Measurements from ENCODE around the gene GABRB3. TPM values are rescaled to one million over a fixed set of nuclear protein-coding genes. Genes with fewer than 3 reads are reported as not detected.
"Not testable (repeated sequence)": the region's sequence is repeated elsewhere in the genome, so short reads cannot be mapped to it uniquely, and the experiment has no call there.

Gene GABRB3
- total RNA-seq, 1 donor from 2014 or later = 3.0 TPM

- ATAC-seq (no peak), DNase-seq (ENCODE audit: low spot score) (no peak)
These were observed 33.9 kb downstream of the GABRB3 start for GRCh38 chr15:26738996-26739395.

DNA sequence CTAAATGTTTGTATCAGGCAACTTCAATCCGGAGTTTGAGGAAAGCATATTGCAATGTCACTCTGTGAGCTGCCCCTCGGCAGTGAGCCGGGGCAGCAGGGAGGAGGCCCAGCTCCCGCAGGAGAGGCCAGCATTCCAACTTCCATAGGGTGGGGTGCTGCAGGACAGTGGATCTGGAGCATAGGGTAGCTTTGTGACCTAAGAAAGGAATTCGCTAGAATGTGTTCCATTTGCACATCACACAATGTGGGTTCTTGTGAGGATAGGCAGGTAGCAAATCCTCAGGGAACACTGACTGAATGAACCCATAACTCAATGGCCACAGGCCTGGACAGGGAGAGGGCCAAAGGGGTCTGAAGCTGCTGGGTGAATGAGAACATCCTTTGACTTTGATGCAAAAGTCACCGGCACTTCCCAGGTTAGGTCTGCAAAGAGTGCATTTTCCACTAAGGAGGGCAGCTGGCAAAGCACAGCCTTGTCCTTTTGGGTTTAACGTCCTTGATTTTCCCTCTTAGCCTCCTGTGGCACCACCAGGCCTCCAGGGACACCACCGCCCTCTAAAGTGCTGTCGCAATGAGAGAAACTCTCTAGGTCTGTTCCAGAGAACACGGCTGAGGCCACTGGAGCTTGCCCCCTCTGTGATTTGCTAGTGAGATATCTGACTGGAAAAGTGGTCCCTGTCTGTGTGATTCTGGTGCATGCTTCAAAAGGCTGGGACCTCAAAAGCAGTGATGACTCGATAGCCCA is 36.2 kb downstream of the GABRB3 start:
- no peak for DNase-seq (ENCODE audit: low spot score)
- no peak for ATAC-seq

DNA sequence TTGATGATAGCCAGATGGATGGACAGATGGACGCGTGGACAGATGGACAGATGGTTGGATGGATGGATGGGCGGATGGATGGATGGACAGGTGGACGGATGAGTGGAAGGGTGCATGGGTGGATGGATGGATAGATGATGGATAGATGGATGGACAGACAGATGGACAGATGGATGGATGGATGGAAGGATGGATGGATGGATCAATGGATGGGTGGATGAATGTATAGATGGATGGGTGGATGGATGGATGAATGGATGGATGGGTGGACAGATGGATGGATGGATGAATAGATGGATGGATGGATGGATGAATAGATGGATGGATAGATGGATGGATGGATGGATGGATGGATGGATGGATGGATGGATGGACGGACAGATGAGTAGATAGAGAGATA is 40.9 kb downstream of the GABRB3 start:
- no peak for ATAC-seq
- DNase-seq (ENCODE audit: low spot score) = no peak

- ATAC-seq = no peak
- no peak for DNase-seq (ENCODE audit: low spot score)
These were observed 43.3 kb downstream of the GABRB3 start for GRCh38 chr15:26729581-26729980.

DNA sequence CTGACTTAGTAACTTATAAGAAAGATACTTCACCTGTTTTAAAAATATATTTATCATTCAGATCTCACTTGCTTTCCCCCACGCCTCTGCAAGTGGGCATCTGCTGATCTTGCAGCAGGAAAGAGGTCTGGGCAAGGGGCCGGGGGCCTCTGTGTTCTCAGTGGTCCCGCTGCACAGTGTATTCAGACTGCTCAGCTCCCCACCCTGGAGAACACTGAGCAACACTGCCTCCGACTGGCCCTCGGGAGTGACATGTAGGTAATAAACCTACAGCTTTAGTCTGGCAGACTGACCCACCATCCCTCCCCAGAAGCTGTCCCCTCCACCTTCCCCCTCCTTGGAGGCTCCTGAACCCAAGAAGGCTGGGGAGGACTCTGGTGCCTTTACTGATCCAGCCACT is 43.8 kb downstream of the GABRB3 start:
- DNase-seq (ENCODE audit: low spot score) (no peak), ATAC-seq (no peak)

DNA sequence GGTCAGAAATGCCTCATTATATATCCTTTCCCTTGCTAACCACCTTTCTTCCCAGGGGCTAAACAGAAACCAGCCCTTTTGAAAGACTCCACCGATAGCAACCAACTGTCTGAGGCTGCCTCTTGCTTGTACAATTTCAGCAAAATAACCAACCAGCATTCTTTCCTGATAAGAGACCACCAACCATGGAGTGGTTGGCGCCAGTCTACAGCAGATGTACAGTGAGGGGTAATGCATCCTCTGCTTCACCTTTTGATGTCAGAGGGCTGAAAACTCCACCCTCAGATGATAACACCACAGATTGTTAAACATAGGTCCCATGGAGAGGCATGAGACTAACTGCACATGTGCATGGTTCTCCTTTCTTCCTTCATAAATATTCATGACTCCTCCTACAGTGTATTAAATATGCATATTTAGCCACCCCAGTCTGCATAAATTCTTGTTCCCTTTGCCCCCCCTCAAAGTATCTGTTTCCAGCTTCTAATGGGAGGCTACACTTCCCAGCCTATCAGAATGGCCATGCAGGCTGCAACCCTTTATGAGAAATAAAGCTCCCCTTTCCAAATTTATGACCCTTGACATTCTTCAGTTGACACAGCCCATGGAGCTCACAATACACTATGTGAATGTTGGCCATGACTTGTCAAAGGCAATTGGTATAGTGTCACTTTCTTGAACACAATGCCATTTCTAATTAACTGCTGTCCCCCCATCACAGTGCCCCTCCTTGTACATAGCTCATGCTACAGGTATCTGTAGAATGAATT is 48.3 kb downstream of the GABRB3 start:
- ATAC-seq = no peak
- no peak for DNase-seq (ENCODE audit: low spot score)

DNA sequence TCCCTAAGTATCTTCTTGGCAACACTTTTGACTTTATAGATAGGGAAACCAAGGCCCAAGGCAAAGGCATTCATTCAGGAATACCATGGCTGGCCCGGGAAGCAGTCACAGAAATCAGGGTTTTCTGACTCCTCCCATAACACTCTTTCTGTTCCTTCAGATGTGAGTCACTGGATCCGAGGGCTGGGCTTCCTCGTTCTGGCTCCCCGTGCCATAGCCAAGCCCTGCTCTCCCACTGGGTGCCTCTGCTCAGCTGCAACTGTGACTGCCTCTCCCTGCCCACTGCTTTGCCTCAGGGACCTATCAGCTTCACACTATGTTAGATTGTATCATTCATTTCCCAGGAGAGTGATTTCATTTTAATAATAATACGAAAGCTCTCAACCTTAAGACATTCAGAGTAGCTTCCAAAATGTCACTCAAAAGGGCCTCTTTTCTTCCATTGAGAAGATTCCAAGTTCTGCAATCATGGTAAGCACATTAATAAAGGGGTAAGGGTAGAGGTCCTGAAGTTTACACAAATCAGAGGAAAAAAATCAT is 50.2 kb downstream of the GABRB3 start:
- no peak for ATAC-seq
- DNase-seq (ENCODE audit: low spot score) = no peak

- ATAC-seq (no peak), DNase-seq (ENCODE audit: low spot score) (no peak)
These were observed 51.5 kb downstream of the GABRB3 start for GRCh38 chr15:26721232-26721967.

GRCh38 chr15:26720546-26720945 is 52.3 kb downstream of the GABRB3 start:
- ATAC-seq (no peak), DNase-seq (ENCODE audit: low spot score) (no peak)

DNA sequence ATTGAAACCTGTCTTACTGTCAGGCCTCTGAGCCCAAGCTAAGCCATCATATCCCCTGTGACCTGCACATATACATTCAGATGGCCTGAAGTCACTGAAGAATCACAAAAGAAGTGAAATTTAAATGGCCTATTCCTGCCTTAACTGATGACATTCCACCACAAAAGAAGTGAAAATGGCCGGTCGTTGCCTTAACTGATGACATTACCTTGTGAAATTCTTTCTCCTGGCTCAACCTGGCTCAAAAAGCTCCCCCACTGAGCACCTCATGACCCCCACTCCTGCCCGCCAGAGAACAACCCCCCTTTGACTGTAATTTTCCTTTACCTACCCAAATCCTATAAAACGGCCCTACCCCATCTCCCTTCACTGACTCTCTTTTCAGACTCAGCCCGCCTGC is 53.0 kb downstream of the GABRB3 start:
- not testable (repeated sequence) for DNase-seq (ENCODE audit: low spot score); ATAC-seq

- DNase-seq (ENCODE audit: low spot score) = no peak
- ATAC-seq = no peak
These were observed 56.8 kb downstream of the GABRB3 start for GRCh38 chr15:26716069-26716468.

GRCh38 chr15:26713498-26713897 is 59.4 kb downstream of the GABRB3 start:
- no peak for ATAC-seq
- DNase-seq (ENCODE audit: low spot score) = no peak

GRCh38 chr15:26712335-26712734 is 60.5 kb downstream of the GABRB3 start:
- ATAC-seq = no peak
- no peak for DNase-seq (ENCODE audit: low spot score)

DNA sequence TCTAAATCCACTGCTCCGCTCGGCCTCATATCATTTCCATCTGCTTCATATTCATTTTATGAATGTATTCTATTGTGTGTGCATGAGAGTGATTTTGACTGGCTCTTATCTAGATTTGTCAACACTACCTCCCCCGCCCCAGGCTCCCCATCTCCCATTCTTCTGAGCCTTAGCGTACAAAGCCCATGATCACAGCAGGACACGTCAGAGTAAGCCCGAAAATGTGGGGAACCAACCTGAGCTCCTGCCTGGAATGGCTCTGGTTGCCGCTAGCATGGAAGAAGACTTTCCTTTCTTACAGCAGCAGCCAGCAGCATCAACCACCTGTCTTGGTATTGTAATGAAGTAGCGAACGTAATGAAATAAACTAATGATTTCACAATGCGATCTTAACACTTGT is 61.4 kb downstream of the GABRB3 start:
- DNase-seq (ENCODE audit: low spot score) (no peak), ATAC-seq (no peak)

DNA sequence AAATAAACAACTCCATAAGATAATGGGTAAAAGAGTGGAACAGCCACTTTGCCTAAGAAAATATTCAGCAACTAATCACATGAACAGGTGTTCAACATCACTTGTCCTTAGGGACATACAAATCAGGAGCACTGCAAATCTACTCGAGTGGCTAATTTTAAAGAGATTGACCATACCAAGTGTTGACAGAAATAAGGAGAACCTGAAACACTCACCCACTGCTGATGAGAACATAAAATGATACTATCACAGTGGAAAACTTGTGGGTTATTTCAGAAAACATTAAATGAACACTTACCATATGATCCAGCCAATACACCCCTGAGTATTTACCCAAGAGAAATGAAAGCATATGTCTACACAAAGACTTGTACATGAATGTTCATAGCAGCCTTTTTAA is 70.5 kb downstream of the GABRB3 start:
- no peak for ATAC-seq
- DNase-seq (ENCODE audit: low spot score) = no peak

DNA sequence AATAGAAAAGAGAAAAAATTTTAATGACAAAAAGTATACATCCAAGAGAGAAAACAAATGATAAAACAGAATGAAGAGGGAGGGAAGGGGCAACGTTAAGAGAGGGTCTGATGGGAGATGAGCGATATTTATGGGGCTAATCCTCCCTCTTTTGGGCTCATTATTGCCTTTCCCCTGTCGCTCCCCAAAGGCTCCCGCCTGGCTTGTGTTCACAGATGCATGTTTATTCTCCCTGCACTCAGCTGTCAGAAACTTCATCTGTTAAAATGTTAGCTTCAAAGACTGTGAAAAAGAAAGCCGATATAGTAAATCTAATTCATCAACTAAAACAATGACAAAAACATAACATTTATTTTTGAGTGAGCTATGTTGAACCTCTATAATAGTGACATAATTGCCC is 74.3 kb downstream of the GABRB3 start:
- ATAC-seq (no peak), DNase-seq (ENCODE audit: low spot score) (no peak)

DNA sequence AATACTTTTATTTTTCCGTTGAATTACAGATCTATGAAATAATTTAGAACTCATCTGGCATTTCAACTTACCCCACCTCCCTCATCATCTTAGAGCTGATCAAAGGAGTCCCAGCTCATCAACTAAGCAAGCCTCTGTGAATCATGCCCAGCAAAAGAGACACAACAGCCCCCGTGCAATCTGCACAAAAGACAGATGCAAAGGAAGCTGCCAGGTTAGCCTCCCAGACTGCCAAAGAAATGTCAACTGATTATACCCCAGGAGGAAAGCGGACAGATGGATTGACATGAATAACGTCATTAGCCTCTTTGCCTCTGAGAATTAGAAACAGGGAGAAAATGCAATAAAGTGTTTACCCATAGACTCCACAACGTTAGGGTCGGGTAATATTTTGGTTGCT is 75.0 kb downstream of the GABRB3 start:
- ATAC-seq = no peak

GRCh38 chr15:26691249-26691648 is 81.6 kb downstream of the GABRB3 start:
- no peak for ATAC-seq
- no peak for DNase-seq (ENCODE audit: low spot score)

More for the DNA sequence above, 75.0 kb downstream of the GABRB3 start:
- no peak for DNase-seq (ENCODE audit: low spot score)

- no peak for ATAC-seq
- no peak for DNase-seq (ENCODE audit: low spot score)
These were observed 82.1 kb downstream of the GABRB3 start for GRCh38 chr15:26690778-26691177.

GRCh38 chr15:26689462-26689861 is 83.4 kb downstream of the GABRB3 start:
- DNase-seq (ENCODE audit: low spot score) (no peak), ATAC-seq (no peak)

GRCh38 chr15:26686547-26687187 is 86.2 kb downstream of the GABRB3 start:
- DNase-seq (ENCODE audit: low spot score) = no peak
- no peak for ATAC-seq
